Fibroblast of the aortic adventitia (primary cell): ENCODE results near the gene PRDM16. TPM values are rescaled to one million over a fixed set of nuclear protein-coding genes. Genes with fewer than 3 reads are reported as not detected.
A peak's percentile ranks its signal among the peaks of the same experiment; 100 is the strongest.

ENCODE experiments used
- DNase-seq: peaks from one replicate; pipeline ENCODE4 v3.0.0-alpha.2; 2010; ENCODE audit warnings: low read depth
- H3K4me3 ChIP-seq: 2 replicates; pipeline ENCODE4 v1.5.1; 2011; ENCODE audit warnings: low read depth, mild to moderate bottlenecking, control low read depth, low read length, moderate library complexity
- CTCF ChIP-seq: IDR thresholded peaks from 2 replicates; pipeline ENCODE4 v1.5.1; 2011; ENCODE audit warnings: mild to moderate bottlenecking, low read length, control low read depth, inconsistent platforms; ENCODE audit not compliant: insufficient read depth
- total RNA-seq: library from RNA; depleted of rRNA; stranded (reverse); fragments of >200 nt; gene quantifications from 2 replicates; pipeline ENCODE4 v1.2.3, GENCODE V29; 2012; ENCODE audit warnings: low replicate concordance

PRDM16 gene
- total RNA-seq, 1 donor, result 11.3 TPM

GRCh38 chr1:3273447-3273846 is 204.4 kb downstream of the PRDM16 start:
- no peak for DNase-seq
- no peak for TF ChIP-seq CTCF
- no peak overlapping the region for H3K4me3 ChIP-seq

GRCh38 chr1:3274972-3275371 is 206.0 kb downstream of the PRDM16 start:
- H3K4me3 ChIP-seq, result no peak overlapping the region
- no peak for DNase-seq

GRCh38 chr1:3275471-3276340 is 206.7 kb downstream of the PRDM16 start:
- no peak for TF ChIP-seq CTCF
- no peak overlapping the region for H3K4me3 ChIP-seq
- DNase-seq, result peak; percentile 10

More at GRCh38 chr1:3274972-3275371, 206.0 kb downstream of the PRDM16 start:
- TF ChIP-seq CTCF, result no peak

- TF ChIP-seq CTCF, result no peak
- no peak for DNase-seq
- no peak overlapping the region for H3K4me3 ChIP-seq
These were observed 207.4 kb downstream of the PRDM16 start for GRCh38 chr1:3276341-3276800.

GRCh38 chr1:3277011-3277471 is 208.0 kb downstream of the PRDM16 start:
- no peak for DNase-seq
- TF ChIP-seq CTCF, result no peak
- no peak overlapping the region for H3K4me3 ChIP-seq

GRCh38 chr1:3277623-3278022 is 208.6 kb downstream of the PRDM16 start:
- no peak for DNase-seq
- H3K4me3 ChIP-seq, result no peak overlapping the region
- TF ChIP-seq CTCF, result no peak
